Neural cell (in vitro differentiated cells): ENCODE results near the gene ROS1. TPM values are rescaled to one million over a fixed set of nuclear protein-coding genes. Genes with fewer than 3 reads are reported as not detected.

Experiments used
- H2AFZ ChIP-seq: fragments of 200-600, 300-800 bp; sonication (generic), shearing (Covaris generic); 2 replicates; pipeline ENCODE4 v1.6.0; 2014; ENCODE audit warnings: low read depth, mild to moderate bottlenecking, antibody characterized with exemption, low read length, moderate library complexity
- H3F3A ChIP-seq: fragments of 200-600 bp; shearing (Covaris generic); 2 replicates; pipeline ENCODE4 v1.6.1; 2016; ENCODE audit warnings: mild to moderate bottlenecking, moderate library complexity, mixed read lengths, antibody characterized with exemption, low read length; ENCODE audit not compliant: insufficient read depth, poor library complexity, severe bottlenecking
- H3K27ac ChIP-seq: fragments of 200-600, 300-800 bp; sonication (generic), shearing (Covaris generic); 2 replicates; pipeline ENCODE4 v1.5.1; 2014; ENCODE audit warnings: mild to moderate bottlenecking, low read length, moderate library complexity
- H3K27me3 ChIP-seq: fragments of 300-800, 200-600 bp; sonication (generic), shearing (Covaris generic); 2 replicates; pipeline ENCODE4 v1.6.0; 2014; ENCODE audit warnings: mild to moderate bottlenecking, low read depth, low read length, moderate library complexity; ENCODE audit not compliant: insufficient read depth
- H3K36me3 ChIP-seq: fragments of 300-800, 200-600 bp; sonication (generic), shearing (Covaris generic); 2 replicates; pipeline ENCODE4 v1.5.1; 2014; ENCODE audit warnings: mild to moderate bottlenecking, antibody characterized with exemption, low read length, moderate library complexity; ENCODE audit not compliant: insufficient read depth
- H3K4me2 ChIP-seq: fragments of 300-800, 200-600 bp; sonication (generic), shearing (Covaris generic); 2 replicates; pipeline ENCODE4 v1.6.0; 2014; ENCODE audit warnings: mild to moderate bottlenecking, low read length
- H3K4me3 ChIP-seq: fragments of 300-800, 200-600 bp; sonication (generic), shearing (Covaris generic); 2 replicates; pipeline ENCODE4 v1.5.1; 2014; ENCODE audit warnings: mild to moderate bottlenecking, low read length, moderate library complexity
- H3K79me2 ChIP-seq: fragments of 200-600 bp; shearing (Covaris generic); replicated peaks from 2 replicates; pipeline ENCODE4 v1.6.0; 2014; ENCODE audit warnings: mild to moderate bottlenecking, low read length, moderate library complexity; ENCODE audit not compliant: insufficient read depth
- H3K9ac ChIP-seq: fragments of 300-800, 200-600 bp; sonication (generic), shearing (Covaris generic); 2 replicates; pipeline ENCODE4 v1.6.1; 2016; ENCODE audit warnings: mild to moderate bottlenecking, low read length, mixed read lengths
- H3K9me2 ChIP-seq: fragments of 200-600 bp; shearing (Covaris generic); 2 replicates; pipeline ENCODE4 v1.6.1; 2016; ENCODE audit warnings: mild to moderate bottlenecking, low read length, mixed read lengths; ENCODE audit not compliant: insufficient read depth
- H3K9me3 ChIP-seq: fragments of 200-600, 300-800 bp; sonication (generic), shearing (Covaris generic); 2 replicates; pipeline ENCODE4 v1.6.1; 2016; ENCODE audit warnings: mild to moderate bottlenecking, mixed run types, low read length, moderate library complexity, mixed read lengths
- H4K20me1 ChIP-seq: fragments of 200-600 bp; shearing (Covaris generic); 2 replicates; pipeline ENCODE4 v1.6.1; 2016; ENCODE audit warnings: mild to moderate bottlenecking, mixed run types; ENCODE audit not compliant: insufficient read depth
- EP300 ChIP-seq: fragments of 450-650 bp; conservative IDR thresholded peaks from 2 replicates; pipeline ENCODE4 v1.6.1; 2014; ENCODE audit warnings: antibody characterized with exemption, mild to moderate bottlenecking, moderate library complexity; ENCODE audit not compliant: poor library complexity, severe bottlenecking
- EZH2 ChIP-seq: fragments of 200-600, 300-800 bp; shearing (Covaris generic), sonication (generic); IDR thresholded peaks from 2 replicates; pipeline ENCODE4 v1.6.1; 2014; ENCODE audit warnings: antibody characterized with exemption, low read length, borderline replicate concordance, mild to moderate bottlenecking; ENCODE audit not compliant: insufficient read depth, poor library complexity, severe bottlenecking
- MXI1 ChIP-seq: fragments of 450-650 bp; conservative IDR thresholded peaks from 2 replicates; pipeline ENCODE4 v1.6.1; 2014; ENCODE audit warnings: antibody characterized with exemption, mild to moderate bottlenecking; ENCODE audit not compliant: poor library complexity, severe bottlenecking
- POLR2AphosphoS5 ChIP-seq: IDR thresholded peaks from 2 replicates; pipeline ENCODE4 v1.6.1; 2012
- RAD21 ChIP-seq: fragments of 450-650 bp; conservative IDR thresholded peaks from 2 replicates; pipeline ENCODE4 v1.6.1; 2014; ENCODE audit warnings: antibody characterized with exemption, mild to moderate bottlenecking, moderate library complexity
- SMC3 ChIP-seq: fragments of 450-650 bp; conservative IDR thresholded peaks from 2 replicates; pipeline ENCODE4 v1.6.1; 2014; ENCODE audit warnings: antibody characterized with exemption, mild to moderate bottlenecking, moderate library complexity; ENCODE audit not compliant: poor library complexity
- TAF1 ChIP-seq: IDR thresholded peaks from 2 replicates; pipeline ENCODE4 v1.6.1; 2012; ENCODE audit warnings: low read depth
- polyA plus RNA-seq: library from polyadenylated mRNA; depleted of rRNA; stranded (reverse); fragments of >200 nt; gene quantifications from 2 replicates; pipeline ENCODE4 v1.2.3, GENCODE V29; 2014
- TF ChIP-seq, protein P1 (sequence below): IDR thresholded peaks from 2 replicates; pipeline ENCODE4 v1.6.1; 2012; ENCODE audit warnings: borderline replicate concordance
- TF ChIP-seq, protein P2 (sequence below): fragments of 450-650 bp; IDR thresholded peaks from 2 replicates; pipeline ENCODE4 v1.5.1; 2014; ENCODE audit warnings: antibody characterized with exemption, mild to moderate bottlenecking, moderate library complexity; ENCODE audit not compliant: poor library complexity, severe bottlenecking

The ROS1 gene
- polyA plus RNA-seq, 1 donor from 2014 or later = not detected

DNA sequence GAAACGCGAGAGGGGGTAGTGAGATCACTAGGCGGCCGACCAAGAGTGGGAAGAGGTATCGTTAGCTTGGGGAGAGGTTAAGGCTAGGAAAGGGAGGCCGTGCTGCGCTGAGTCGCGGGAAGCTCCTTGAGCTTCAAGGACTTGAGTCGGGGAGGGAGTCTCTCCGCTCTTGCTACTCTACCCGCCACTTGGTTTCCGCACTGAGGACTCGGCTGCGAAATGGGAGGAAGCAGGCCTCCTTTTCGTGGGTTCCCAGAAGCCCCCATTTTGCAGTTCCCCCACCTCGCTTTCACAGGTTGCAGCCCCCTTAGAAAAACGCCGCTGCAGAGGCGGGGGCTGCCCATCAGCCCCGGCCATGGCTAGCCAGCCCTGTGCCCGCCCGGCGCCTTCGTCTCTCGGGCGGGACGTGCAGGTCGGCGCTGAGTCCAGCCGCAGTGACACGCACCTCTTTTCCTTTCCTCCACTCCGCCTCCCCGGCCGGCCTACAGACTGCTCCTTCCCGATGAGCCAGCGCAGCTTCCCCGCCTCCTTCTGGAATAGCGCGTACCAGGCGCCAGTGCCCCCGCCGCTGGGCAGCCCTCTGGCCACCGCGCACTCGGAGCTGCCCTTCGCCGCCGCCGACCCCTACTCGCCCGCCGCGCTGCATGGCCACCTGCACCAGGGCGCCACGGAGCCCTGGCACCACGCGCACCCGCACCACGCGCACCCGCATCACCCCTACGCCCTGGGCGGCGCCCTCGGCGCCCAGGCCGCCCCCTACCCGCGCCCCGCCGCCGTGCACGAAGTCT is 155.5 kb downstream of the ROS1 start:
- H3K4me2 ChIP-seq = peak overlapping the region; percentile 66
- peak overlapping the region; percentile 69 for H3K4me3 ChIP-seq
- no peaks in the 10 kb centered on the region for H3F3A ChIP-seq

DNA sequence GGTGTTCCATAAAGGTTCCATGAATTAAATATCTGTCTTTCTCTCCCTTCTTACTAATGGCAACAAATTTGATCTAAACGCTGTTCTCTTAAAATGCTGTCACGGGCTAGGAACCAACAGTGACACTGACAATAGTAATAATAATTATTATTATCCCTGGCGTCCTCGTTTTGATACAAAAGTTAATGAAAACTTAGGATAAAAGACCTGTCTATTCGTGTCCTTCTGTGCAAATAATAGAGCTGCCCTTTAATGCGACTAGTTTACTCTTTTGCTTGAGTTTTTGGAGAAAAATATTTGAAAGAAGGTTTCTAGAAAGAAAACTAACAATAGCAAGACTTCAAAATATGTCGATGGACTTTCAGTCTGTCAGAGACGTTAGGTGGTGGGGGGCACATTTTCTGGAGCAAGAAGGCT is 156.1 kb downstream of the ROS1 start:
- no peak overlapping the region for H2AFZ ChIP-seq
- peaks cover 100% of the 10 kb centered on the region for H3K27me3 ChIP-seq
- H3K9me2 ChIP-seq = no peaks in the 10 kb centered on the region
- H4K20me1 ChIP-seq = no peaks in the 10 kb centered on the region
- H3K4me3 ChIP-seq = peak overlapping the region; percentile 69
- H3K9me3 ChIP-seq = no peaks in the 10 kb centered on the region
- no peaks in the 10 kb centered on the region for H3K79me2 ChIP-seq
- no peaks in the 10 kb centered on the region for H3F3A ChIP-seq
- TF ChIP-seq, protein P1, sequence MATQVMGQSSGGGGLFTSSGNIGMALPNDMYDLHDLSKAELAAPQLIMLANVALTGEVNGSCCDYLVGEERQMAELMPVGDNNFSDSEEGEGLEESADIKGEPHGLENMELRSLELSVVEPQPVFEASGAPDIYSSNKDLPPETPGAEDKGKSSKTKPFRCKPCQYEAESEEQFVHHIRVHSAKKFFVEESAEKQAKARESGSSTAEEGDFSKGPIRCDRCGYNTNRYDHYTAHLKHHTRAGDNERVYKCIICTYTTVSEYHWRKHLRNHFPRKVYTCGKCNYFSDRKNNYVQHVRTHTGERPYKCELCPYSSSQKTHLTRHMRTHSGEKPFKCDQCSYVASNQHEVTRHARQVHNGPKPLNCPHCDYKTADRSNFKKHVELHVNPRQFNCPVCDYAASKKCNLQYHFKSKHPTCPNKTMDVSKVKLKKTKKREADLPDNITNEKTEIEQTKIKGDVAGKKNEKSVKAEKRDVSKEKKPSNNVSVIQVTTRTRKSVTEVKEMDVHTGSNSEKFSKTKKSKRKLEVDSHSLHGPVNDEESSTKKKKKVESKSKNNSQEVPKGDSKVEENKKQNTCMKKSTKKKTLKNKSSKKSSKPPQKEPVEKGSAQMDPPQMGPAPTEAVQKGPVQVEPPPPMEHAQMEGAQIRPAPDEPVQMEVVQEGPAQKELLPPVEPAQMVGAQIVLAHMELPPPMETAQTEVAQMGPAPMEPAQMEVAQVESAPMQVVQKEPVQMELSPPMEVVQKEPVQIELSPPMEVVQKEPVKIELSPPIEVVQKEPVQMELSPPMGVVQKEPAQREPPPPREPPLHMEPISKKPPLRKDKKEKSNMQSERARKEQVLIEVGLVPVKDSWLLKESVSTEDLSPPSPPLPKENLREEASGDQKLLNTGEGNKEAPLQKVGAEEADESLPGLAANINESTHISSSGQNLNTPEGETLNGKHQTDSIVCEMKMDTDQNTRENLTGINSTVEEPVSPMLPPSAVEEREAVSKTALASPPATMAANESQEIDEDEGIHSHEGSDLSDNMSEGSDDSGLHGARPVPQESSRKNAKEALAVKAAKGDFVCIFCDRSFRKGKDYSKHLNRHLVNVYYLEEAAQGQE = no peak
- no peak for TF ChIP-seq MXI1
- TF ChIP-seq, protein P2, sequence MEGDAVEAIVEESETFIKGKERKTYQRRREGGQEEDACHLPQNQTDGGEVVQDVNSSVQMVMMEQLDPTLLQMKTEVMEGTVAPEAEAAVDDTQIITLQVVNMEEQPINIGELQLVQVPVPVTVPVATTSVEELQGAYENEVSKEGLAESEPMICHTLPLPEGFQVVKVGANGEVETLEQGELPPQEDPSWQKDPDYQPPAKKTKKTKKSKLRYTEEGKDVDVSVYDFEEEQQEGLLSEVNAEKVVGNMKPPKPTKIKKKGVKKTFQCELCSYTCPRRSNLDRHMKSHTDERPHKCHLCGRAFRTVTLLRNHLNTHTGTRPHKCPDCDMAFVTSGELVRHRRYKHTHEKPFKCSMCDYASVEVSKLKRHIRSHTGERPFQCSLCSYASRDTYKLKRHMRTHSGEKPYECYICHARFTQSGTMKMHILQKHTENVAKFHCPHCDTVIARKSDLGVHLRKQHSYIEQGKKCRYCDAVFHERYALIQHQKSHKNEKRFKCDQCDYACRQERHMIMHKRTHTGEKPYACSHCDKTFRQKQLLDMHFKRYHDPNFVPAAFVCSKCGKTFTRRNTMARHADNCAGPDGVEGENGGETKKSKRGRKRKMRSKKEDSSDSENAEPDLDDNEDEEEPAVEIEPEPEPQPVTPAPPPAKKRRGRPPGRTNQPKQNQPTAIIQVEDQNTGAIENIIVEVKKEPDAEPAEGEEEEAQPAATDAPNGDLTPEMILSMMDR = no peak
- TF ChIP-seq RAD21 = no peak
- no peak for TF ChIP-seq EP300
- TF ChIP-seq POLR2AphosphoS5 = no peak
- TF ChIP-seq SMC3 = no peak
- no peak for TF ChIP-seq EZH2
- TF ChIP-seq TAF1 = no peak
- H3K27ac ChIP-seq = no peak overlapping the region
- H3K36me3 ChIP-seq = no peaks in the 10 kb centered on the region
- H3K9ac ChIP-seq = no peak overlapping the region
- H3K4me2 ChIP-seq = peak overlapping the region; percentile 66

More for the DNA sequence above, 155.5 kb downstream of the ROS1 start:
- no peak overlapping the region for H3K27ac ChIP-seq
- TF ChIP-seq EZH2 = peak; percentile 91
- TF ChIP-seq POLR2AphosphoS5 = peak; percentile 65
- TF ChIP-seq SMC3 = no peak
- TF ChIP-seq, protein P2 = peak; percentile 23
- no peaks in the 10 kb centered on the region for H4K20me1 ChIP-seq
- no peak overlapping the region for H2AFZ ChIP-seq
- H3K9me3 ChIP-seq = no peaks in the 10 kb centered on the region
- no peaks in the 10 kb centered on the region for H3K79me2 ChIP-seq
- H3K27me3 ChIP-seq = peaks cover 100% of the 10 kb centered on the region
- peak overlapping the region; percentile 20 for H3K9ac ChIP-seq
- H3K9me2 ChIP-seq = no peaks in the 10 kb centered on the region
- H3K36me3 ChIP-seq = no peaks in the 10 kb centered on the region
